ENCODE measurements around the gene CD82.

The CD82 gene, protein sequence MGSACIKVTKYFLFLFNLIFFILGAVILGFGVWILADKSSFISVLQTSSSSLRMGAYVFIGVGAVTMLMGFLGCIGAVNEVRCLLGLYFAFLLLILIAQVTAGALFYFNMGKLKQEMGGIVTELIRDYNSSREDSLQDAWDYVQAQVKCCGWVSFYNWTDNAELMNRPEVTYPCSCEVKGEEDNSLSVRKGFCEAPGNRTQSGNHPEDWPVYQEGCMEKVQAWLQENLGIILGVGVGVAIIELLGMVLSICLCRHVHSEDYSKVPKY

GRCh38 chr11:44565211-44565952, at the start of gene CD82:
CD82 (plus strand) TSS chr11:44565663; CDS start chr11:44594663, 29,000 bp downstream.
- DNase-seq, result peak; percentile 99

DNA sequence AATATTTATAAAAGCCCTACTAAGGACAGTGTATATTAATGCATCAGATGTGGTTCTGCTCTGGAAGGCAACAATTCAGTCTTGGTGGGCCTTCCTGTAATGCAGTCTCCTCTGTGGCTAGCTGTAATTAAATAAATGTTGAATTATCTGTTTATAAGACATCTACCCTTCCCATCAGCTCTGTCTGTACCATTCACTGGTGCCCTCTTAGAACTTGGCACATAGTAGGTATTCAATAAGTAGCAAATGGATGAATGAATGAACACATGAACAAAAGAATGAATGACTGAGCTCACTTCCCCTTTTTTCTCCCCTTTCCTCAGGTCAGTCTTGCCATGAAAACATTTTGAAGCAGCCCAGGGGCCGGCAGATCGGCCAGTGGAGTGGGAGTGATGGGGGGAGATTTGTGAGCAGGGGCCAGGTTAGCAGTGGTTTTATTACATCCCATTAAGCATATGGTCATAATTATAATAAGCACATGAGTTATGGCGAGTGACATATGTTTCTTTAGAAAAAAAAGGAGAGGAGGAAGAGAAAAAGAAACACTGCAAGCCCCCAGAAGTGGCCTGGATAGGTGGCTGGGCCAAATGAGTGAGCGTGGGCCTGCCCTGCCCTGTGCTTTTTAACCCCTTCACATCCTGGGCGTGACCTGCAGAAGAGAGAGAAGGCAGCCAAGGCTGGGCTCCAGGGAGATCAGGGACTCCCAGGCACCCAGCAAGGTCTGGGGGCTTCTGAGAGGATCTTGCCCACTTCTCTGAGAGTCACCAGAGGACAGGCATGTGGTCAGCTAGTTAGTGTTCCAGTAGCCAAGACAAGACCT, 48.6 kb upstream of the CD82 start:
- no peak for DNase-seq

- no peak for DNase-seq
Observed at GRCh38 chr11:44517541-44517940, 47.9 kb upstream of the CD82 start.

DNA sequence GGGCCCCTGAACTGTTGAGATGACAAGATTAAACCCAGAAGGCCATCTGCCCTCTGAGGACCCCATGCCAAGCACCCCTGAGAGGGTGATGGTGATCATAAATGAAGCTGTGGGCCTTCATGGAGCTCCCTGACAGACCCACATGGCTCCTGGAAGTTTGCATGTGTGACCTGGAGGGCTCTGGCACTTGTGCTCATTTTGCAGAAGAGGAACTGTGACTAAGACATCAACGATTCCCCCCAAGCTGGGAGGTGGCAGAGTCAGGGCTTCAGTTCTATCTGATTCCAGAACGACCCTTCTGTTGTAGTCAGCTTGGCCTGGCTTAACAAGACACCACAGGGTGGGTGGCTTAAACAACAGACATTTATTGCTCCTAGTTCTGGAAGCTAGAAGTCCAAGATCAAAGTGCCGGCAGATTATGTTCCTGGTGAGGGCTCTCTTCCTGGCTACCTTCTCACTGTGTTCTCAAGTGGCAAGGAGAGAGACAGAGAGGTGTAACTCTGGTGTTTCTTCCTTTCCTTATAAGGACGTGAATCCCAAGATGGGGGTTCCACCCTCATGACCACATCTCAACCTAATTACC, 46.4 kb upstream of the CD82 start:
- no peak for DNase-seq

- DNase-seq, result no peak
Observed at GRCh38 chr11:44519989-44520737, 45.3 kb upstream of the CD82 start.

- DNase-seq, result no peak
Observed at GRCh38 chr11:44521148-44521547, 44.3 kb upstream of the CD82 start.

- DNase-seq, result no peak
Observed at GRCh38 chr11:44522294-44522693, 43.2 kb upstream of the CD82 start.

DNA sequence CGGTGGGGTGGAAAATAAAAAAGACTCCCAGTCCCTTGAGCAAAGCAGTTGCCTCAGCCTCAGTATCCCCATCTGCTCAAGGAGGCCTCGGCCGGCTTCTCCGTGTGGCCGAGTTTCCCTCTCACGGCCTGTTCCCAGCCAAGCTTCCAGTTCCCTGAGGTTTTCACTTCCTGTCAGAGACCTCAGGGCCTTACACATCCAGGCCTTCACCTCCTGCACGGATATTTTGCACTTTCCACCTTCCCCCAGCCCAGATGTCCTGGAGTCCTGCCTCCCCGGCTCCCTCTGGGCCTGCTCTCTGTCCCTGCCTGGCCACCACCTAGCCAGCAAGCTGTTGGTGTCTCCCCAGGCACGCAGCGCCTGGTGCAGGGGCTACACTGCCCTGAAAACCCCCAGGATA, 41.1 kb upstream of the CD82 start:
- no peak for DNase-seq

GRCh38 chr11:44524751-44525201, 40.7 kb upstream of the CD82 start:
- DNase-seq, result no peak

GRCh38 chr11:44525473-44526252, 39.8 kb upstream of the CD82 start:
- no peak for DNase-seq

GRCh38 chr11:44526438-44526837, 39.0 kb upstream of the CD82 start:
- no peak for DNase-seq

DNA sequence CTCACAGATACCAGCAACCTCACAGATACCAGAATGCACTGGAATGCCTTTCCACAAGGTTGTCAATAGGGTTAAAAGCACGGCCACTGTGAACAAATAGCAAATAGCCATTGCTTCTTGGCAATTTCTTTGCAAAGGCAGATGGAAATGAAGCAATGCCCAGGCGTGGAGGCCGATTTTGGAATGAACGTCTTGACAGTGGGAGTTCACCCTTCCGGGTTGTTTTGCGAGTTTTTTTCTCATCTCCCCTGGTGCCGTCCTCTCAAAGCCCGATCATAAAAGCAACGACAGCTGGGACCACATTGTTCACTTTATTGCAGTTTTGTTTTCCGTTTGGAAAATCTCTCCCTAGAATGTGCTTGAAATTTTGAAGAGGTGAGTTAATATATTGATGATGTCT, 38.0 kb upstream of the CD82 start:
- DNase-seq, result no peak

DNA sequence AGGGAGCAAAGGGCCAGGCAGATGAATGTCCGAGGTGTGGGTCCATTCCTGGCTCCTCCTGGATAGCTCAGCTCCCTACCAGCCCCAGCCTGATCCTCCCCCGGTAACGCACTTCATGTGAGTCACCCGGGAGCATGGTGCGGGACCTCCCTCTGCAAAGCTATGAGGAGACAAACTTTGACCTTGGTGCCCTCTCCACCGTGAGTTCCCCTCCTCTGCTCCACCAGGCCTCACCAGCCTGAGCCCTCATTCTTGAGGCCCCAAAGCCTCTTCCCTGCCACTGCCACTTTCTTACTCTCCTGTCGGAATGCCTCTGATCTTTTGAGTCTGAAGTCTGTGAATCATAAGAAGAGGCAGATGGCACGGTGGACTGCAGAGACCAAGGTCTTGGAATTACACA, 37.4 kb upstream of the CD82 start:
- DNase-seq, result no peak

GRCh38 chr11:44528581-44528980, 36.9 kb upstream of the CD82 start:
- no peak for DNase-seq

DNA sequence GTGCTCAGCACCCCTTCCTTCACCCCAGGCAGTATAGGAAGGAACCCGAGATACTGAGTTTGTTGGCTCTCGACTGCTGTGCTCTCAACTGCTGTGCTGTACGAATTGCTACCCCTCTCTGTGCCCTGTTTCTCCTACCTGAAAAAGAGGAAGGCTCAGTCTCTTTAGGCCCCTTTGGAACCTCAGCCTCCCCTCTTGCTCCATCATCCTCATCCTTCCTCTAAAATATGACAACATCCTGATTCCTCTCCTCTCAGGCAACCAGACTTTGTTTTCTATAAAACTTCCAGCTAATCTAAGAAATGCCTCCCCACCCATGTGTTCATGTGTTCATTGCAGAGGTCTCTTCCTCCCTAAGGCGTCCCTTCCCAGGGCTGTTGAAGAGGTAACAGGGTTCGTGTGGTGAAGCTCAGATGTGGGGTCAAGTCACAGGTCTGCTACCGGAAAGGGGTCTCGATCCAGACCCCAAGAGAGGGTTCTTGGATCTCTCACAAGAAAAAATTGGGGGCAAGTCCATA, 35.5 kb upstream of the CD82 start:
- no peak for DNase-seq

DNA sequence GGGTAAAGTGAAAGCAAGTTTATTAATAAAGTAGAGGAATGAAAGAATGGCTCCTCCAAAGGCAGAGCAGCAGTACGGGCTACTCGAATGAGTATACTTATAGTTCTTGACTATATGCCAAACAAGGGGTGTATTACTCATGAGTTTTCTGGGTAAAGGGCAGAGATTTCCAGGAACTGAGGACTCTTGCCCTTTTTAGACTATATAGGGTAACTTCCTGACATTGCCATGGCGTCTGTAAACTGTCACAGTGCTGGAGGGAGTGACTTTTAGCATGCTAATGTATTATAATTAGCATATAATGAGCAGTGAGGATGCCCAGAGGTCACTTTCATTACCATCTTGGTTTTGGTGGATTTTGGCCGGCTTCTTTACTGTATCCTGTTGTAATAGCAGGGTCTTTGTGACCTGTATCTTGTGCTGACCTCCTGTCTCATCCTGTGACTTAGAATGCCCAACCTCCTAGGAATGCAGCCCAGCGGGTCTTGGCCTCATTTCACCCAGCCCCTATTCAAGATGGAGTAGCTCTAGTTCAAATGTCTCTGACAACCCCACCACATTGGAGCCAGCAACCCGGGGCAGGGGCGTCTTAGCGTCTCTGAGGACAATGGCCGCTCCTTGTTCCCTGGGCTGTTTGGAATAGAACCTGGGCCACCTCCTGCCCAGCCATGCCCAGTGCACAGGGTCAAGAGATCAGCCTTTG, 34.9 kb upstream of the CD82 start:
- no peak for DNase-seq

GRCh38 chr11:44531116-44531504, 34.4 kb upstream of the CD82 start:
- DNase-seq, result no peak

- no peak for DNase-seq
Observed at GRCh38 chr11:44531636-44532035, 33.8 kb upstream of the CD82 start.

DNA sequence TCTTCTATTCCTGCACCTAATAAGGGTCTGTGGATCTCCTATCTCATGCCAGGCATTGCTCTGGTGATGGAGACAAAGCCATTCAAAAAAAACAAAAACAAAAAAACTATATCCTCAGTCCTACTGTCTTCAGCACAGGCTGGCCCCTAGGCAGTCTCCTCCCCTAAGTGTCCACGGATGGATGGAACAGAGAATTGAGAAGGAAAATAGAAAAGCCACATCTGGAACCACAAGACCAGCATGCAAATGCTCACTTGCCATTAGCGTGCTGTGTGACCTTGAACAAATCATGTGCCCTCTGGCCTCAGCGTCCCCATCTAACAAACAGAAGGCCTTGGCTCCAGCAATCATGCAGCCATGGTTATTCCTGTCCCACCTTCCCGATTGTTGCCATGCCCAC, 32.7 kb upstream of the CD82 start:
- DNase-seq, result no peak

GRCh38 chr11:44533921-44534711, 31.3 kb upstream of the CD82 start:
- DNase-seq, result no peak
